Activated naive CD4-positive, alpha-beta T cell treated with anti-CD3 and anti-CD28 coated beads, Interleukin-2, amount 50 U/mL, for 72 hours (primary cell): ENCODE results near the gene RNU4-1. TPM values are rescaled to one million over a fixed set of nuclear protein-coding genes. Genes with fewer than 3 reads are reported as not detected.
"Not testable (repeated sequence)": the region's sequence is repeated elsewhere in the genome, so short reads cannot be mapped to it uniquely, and the experiment has no call there.

Source experiments
- ATAC-seq, 2 donors: fragments of 150-1000 bp; cut with Tn5 transposase; 2 replicates each; pipeline ENCODE4 v1.10.0; 2021; ENCODE audit warnings: mild to moderate bottlenecking in 2 of 2, moderate library complexity in 2 of 2
- DNase-seq, 2 donors: peaks; one replicate each; pipeline ENCODE4 v3.0.0; 2021 to 2022; ENCODE audit warnings: low spot score in 2 of 2
- H3K27ac Mint-ChIP-seq, 2 donors: one replicate each; pipeline ENCODE4 v1.8.0; 2022; ENCODE audit warnings: mild to moderate bottlenecking in 2 of 2, mixed read lengths in 2 of 2
- H3K36me3 Mint-ChIP-seq, 2 donors: one replicate each; pipeline ENCODE4 v1.8.0; 2022; ENCODE audit warnings: mixed read lengths in 2 of 2
- H3K9me3 Mint-ChIP-seq, 2 donors: one replicate each; pipeline ENCODE4 v1.8.0; 2022; ENCODE audit warnings: mixed read lengths in 2 of 2
- total RNA-seq, 2 donors: library from RNA; stranded (reverse); gene quantifications; one replicate each; pipeline ENCODE4 v1.2.3, GENCODE V29; 2022

Gene RNU4-1
- total RNA-seq, 2 donors from 2014 or later = 1,753 to 2,211 TPM

DNA sequence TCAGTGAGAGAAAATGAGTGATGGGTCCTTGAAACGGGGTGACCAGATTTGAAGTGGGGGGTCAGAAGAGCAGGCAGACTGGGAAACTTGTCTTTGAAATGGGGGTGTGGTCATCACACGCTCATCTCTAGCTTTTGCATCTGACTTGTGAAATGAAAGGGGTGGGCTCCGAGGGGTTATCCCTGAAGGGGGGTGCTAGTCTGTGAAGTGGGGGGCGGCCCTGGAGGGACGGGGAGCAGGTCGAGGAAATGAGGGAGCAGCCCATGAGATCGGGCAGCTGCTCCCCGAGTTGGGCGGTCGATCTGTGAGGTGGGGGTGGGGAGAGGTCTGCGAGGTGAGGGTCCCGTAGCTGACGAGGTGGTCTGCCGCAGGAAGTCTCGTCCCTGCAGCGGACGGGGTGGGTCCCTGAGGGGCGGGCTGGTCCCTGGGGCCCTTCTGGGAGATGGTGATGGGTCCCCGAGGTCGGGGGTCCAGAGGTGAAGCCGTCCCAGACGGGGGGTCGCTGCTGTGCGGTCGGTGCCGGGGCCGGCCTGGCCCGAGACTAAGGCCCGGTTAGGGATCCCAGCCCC, 28.0 kb downstream of the RNU4-1 start:
- DNase-seq (no peak), ATAC-seq (peak in 1 of 2 donors; percentile 13)
- H3K27ac Mint-ChIP-seq = peak overlapping the region; percentile 89 to 90
- peaks cover 7 to 8% of the 10 kb centered on the region in 2 donors for H3K36me3 Mint-ChIP-seq
- no peaks in the 10 kb centered on the region for H3K9me3 Mint-ChIP-seq

GRCh38 chr12:120264086-120264903, 28.7 kb downstream of the RNU4-1 start:
- H3K36me3 Mint-ChIP-seq = peaks cover 7 to 8% of the 10 kb centered on the region in 2 donors
- no peaks in the 10 kb centered on the region for H3K9me3 Mint-ChIP-seq
- peak overlapping the region; percentile 89 to 90 for H3K27ac Mint-ChIP-seq
- no peak for ATAC-seq
- DNase-seq = no peak

DNA sequence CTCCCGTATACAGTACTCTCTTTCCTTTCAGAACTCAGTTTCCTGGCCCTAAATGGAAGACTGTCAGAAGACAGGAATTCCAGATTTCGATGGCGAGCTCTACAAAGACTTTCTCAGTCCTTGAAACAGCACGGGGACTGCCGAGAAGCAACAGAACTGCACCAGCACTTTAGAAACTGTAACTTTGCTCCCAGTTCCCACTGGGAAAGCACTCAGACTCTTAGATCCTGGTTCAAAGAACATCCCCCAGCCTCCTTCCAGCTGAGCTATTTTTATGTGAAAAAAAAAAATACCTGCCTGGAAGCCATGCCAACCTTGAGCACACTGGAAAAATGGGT, 29.3 kb downstream of the RNU4-1 start:
- Mint-ChIP-seq H3K27ac (peak overlapping the region; percentile 60 to 90), H3K9me3 (no peaks in the 10 kb centered on the region), H3K36me3 (peaks cover 7 to 8% of the 10 kb centered on the region in 2 donors)
- ATAC-seq (no peak), DNase-seq (no peak)

DNA sequence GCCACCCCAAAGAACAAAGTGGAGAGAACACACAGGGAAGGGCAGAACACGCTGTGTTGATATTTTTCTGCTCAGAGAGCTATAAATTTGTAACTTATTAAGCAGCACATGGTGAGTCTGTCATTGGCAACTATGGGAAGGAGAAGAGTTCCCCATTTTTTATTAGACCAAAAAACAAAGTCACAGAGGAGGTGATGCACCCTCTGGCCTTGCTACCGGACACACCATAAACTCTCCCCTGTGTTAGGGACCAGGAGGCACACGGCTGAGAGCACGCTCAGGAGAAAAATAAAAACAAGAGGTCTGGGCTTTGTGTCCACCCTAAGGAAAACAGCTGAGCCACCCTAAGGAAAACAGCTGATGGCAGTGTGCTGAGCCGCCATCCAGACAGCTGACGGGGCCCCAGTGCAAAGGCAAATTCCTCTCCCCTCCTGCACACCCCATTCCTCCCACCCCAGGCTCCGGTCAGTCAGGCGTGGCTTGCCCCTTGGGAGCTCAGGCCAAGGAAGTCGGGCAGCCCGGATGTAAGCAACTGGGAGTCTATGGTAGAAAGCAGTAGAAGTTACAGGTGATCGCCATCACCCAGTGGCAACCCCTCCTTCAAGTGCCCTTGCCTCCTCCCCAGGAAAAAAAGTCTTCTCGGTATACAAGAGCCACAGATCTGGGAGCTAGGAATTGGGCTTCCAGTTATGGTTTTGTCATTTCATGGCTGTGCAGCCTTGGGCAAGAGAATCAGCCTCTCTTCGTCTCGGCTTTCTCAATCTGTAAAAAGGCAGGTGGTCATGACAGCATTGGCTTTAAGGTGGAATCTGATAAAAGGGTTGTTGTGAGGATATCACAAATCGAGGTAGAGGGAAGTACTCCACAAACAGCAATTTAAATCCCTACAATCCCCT, 29.9 kb downstream of the RNU4-1 start:
- ATAC-seq = no peak
- Mint-ChIP-seq H3K36me3 (peaks cover 7 to 8% of the 10 kb centered on the region in 2 donors), H3K27ac (peak overlapping the region; percentile 22 to 90), H3K9me3 (no peaks in the 10 kb centered on the region)
- no peak for DNase-seq

GRCh38 chr12:120261951-120262851, 30.8 kb downstream of the RNU4-1 start:
- Mint-ChIP-seq H3K9me3 (no peaks in the 10 kb centered on the region), H3K27ac (peak overlapping the region; percentile 22 to 26), H3K36me3 (peaks cover 7 to 8% of the 10 kb centered on the region in 2 donors)
- ATAC-seq (peak; percentile 17 to 20), DNase-seq (peak in 1 of 2 donors; percentile 28)

DNA sequence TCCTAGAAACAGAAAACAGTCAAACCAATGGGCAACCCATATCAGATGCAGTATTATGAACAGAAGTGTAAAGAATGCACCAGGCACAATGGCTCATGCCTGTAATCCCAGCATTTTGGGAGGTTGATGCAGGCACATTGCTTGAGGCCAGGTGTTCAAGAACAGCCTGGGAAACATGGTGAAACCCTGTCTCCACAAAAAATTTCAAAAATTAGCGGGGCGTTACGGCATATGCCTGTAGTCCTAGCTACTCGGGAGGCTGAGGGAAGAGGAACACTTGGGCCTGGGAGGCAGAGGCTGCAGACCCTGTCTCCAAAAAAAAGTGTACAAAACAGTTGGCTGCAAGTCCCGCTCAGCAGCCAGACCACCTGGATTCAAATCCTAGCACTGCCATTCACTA, 32.4 kb downstream of the RNU4-1 start:
- DNase-seq (no peak), ATAC-seq (no peak)
- Mint-ChIP-seq H3K9me3 (no peaks in the 10 kb centered on the region), H3K27ac (no peak overlapping the region), H3K36me3 (peaks cover 7 to 8% of the 10 kb centered on the region in 2 donors)

- Mint-ChIP-seq H3K36me3 (peaks cover 3 to 10% of the 10 kb centered on the region in 2 donors), H3K9me3 (no peaks in the 10 kb centered on the region), H3K27ac (peak overlapping the region in 1 of 2 donors; percentile 4)
- DNase-seq (no peak), ATAC-seq (no peak)
Observed at GRCh38 chr12:120259418-120260202, 33.4 kb downstream of the RNU4-1 start.

GRCh38 chr12:120258323-120258896, 34.6 kb downstream of the RNU4-1 start:
- ATAC-seq (no peak), DNase-seq (no peak)
- Mint-ChIP-seq H3K36me3 (peaks cover 0 to 8% of the 10 kb centered on the region in 2 donors), H3K9me3 (no peaks in the 10 kb centered on the region), H3K27ac (peak overlapping the region; percentile 5 to 79)

DNA sequence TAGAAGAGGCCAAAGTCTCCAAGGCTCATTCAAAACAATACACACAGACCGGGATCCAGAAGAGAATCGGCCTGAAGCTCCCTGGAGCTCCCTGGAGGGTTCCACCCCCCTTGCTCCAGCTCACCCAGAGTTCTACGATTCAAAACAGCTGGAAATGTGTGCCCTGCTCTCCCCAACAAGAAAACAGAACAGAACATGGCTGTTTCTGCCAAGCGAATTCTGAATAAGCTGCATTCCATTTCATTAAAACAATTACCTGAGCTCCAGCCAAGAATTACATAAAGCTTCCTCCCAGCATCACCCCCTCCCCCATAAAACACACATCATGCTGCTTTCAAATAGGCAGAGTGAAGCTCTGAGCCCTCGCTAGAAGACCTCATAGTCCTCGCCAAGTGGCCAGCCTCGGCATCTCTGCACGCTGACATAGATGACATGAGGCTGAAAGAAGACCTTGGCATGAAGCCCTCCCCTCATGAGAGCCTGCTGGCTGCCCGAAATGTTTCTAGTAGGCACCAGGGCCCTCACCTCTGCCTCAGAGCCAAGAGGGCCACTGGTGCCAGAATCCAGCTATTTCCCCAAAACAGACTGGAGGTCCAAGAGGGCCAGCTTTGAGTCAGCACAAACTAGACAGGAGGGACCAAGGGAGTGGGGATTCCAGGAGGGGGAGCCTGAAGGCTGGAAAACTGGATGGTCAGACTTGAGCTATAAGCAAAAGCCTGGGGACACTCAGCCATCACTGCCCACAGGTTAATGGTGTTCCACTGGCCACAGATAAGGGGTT, 35.8 kb downstream of the RNU4-1 start:
- no peak for ATAC-seq
- no peak for DNase-seq
- peaks cover 0 to 8% of the 10 kb centered on the region in 2 donors for H3K36me3 Mint-ChIP-seq
- peak overlapping the region; percentile 63 to 79 for H3K27ac Mint-ChIP-seq
- H3K9me3 Mint-ChIP-seq = no peaks in the 10 kb centered on the region

DNA sequence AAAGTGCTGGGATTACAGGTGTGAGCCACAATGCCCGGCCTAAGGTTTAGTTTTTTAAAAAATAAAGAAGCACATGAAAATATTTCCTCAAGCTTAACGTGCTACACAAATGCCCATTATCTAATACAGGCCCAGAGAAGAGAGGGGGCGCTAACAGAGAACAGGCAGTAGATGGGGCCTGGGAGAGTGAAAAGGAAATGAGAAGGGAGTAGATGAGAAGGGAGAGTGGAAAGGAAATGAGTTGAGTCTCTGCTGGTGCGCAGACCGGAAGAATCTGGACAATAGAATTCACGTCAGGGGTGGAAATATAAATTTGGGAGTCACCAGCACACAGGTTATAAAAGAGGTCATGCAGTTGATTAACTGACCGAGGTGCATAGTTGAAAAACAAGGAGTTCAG, 38.2 kb downstream of the RNU4-1 start:
- no peaks in the 10 kb centered on the region for H3K9me3 Mint-ChIP-seq
- ATAC-seq (no peak), DNase-seq (no peak)
- H3K27ac Mint-ChIP-seq = peak overlapping the region; percentile 44 to 71
- H3K36me3 Mint-ChIP-seq = peaks cover 0 to 8% of the 10 kb centered on the region in 2 donors

- Mint-ChIP-seq H3K27ac (peak overlapping the region in 1 of 2 donors; percentile 65), H3K36me3 (peaks cover 0 to 13% of the 10 kb centered on the region in 2 donors)
- DNase-seq, H3K9me3 Mint-ChIP-seq: not testable (repeated sequence)
- ATAC-seq = peak; percentile 10 to 14
Observed at GRCh38 chr12:120253313-120253712, 39.7 kb downstream of the RNU4-1 start.

DNA sequence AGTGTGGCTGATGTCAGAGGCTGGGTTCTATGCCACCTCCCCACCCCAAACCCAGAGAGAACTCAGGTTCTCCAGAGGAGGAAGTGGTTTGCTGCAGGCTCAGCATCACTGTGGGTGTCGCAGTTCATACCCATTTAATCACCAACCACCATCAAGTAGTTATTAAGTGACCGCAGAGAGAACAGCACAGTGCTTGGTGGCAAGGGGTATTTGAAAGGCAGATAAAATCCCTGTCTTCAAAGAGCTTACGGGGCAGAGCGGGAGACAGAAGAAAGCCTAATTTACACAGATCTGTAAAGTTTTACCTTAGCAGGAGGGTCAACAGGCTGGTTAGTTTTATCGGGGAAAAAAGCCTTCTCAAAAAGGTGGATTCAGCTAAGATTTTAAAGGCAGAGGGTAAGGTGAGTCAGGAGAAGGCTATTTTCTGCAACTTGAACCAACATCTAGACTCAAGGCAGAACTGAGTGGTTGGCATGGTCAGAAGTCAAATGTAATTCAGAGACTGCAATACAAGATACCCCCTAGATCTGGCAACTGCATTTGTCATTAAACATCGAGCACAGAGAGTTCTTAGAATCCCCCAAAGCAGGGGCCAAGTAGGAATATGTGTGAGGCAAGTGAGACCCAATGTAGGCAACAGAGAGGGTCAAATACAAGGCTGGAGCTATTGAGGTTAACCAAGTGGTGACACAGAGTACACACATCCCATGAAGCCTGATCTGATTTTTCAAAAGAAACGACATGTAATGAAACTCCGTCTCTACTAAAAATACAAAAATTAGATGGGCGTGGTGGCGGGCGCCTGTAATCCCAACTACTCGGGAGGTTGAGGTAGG, 40.7 kb downstream of the RNU4-1 start:
- Mint-ChIP-seq H3K36me3 (peaks cover 0 to 13% of the 10 kb centered on the region in 2 donors), H3K9me3 (no peaks in the 10 kb centered on the region)
- ATAC-seq = peak; percentile 85 to 86

GRCh38 chr12:120251364-120252070, 41.5 kb downstream of the RNU4-1 start:
- peaks cover 0 to 13% of the 10 kb centered on the region in 2 donors for H3K36me3 Mint-ChIP-seq
- DNase-seq = not testable (repeated sequence)

More for the DNA sequence above, 40.7 kb downstream of the RNU4-1 start:
- DNase-seq = peak in 1 of 2 donors; percentile 75
- peak overlapping the region; percentile 58 to 65 for H3K27ac Mint-ChIP-seq

More at GRCh38 chr12:120251364-120252070, 41.5 kb downstream of the RNU4-1 start:
- H3K9me3 Mint-ChIP-seq, ATAC-seq: not testable (repeated sequence)
- peak overlapping the region in 1 of 2 donors; percentile 65 for H3K27ac Mint-ChIP-seq
